OCI-LY7 (cell line): ENCODE results near the gene CEACAM18. TPM values are rescaled to one million over a fixed set of nuclear protein-coding genes. Genes with fewer than 3 reads are reported as not detected.

Source experiments
- Bru-seq: library from RNA; stranded (reverse); fragments of 400-500 nt; gene quantifications from one replicate; lab custom pipeline; 2021; lab: Mats Ljungman, UMichigan
- BruChase-seq, 2 experiments: library from RNA; stranded (reverse); fragments of 400-500 nt; gene quantifications; one replicate each; lab custom pipeline; 2021; lab: Mats Ljungman, UMichigan
- BruUV-seq: library from RNA; stranded (reverse); fragments of 400-500 nt; replicated peaks from 2 replicates; lab custom pipeline; 2021; lab: Mats Ljungman, UMichigan
- CTCF ChIA-PET: fragments of 300-600 bp; sonication (Branson Sonifier 250); formaldehyde crosslinking; loops from one replicate; lab custom pipeline; 2022; ENCODE audit warnings: antibody characterized with exemption; ENCODE audit not compliant: unreplicated experiment; lab: Charles Lee
- POLR2A ChIA-PET: fragments of 300-600 bp; sonication (Branson Sonifier 250); formaldehyde crosslinking; loops from one replicate; lab custom pipeline; 2022; ENCODE audit warnings: antibody characterized with exemption; lab: Charles Lee
- DNase-seq: peaks from one replicate; pipeline ENCODE4 v3.0.0-alpha.2; 2015; ENCODE audit warnings: low spot score
- H2AFZ ChIP-seq: fragments of 200-600 bp; sonication (generic), shearing (Covaris generic); 2 replicates; pipeline ENCODE4 v1.6.1; 2014; ENCODE audit warnings: mild to moderate bottlenecking, antibody characterized with exemption, low read length, moderate library complexity
- H3K27ac ChIP-seq: fragments of 200-600 bp; sonication (generic); 2 replicates; pipeline ENCODE4 v1.5.1; 2014; ENCODE audit warnings: mixed run types, low read depth, mild to moderate bottlenecking, moderate library complexity, low read length, inconsistent platforms; ENCODE audit not compliant: poor library complexity, severe bottlenecking
- H3K36me3 ChIP-seq: fragments of 200-600 bp; sonication (generic); 2 replicates; pipeline ENCODE4 v1.6.1; 2014; ENCODE audit warnings: mild to moderate bottlenecking, antibody characterized with exemption, low read length, moderate library complexity, mixed read lengths; ENCODE audit not compliant: insufficient read depth
- H3K4me1 ChIP-seq: fragments of 200-600 bp; sonication (generic); 2 replicates; pipeline ENCODE4 v1.5.1; 2014; ENCODE audit warnings: mild to moderate bottlenecking, low read length; ENCODE audit not compliant: insufficient read depth, poor library complexity, severe bottlenecking
- H3K4me2 ChIP-seq: fragments of 200-600 bp; sonication (generic); 2 replicates; pipeline ENCODE4 v1.6.1; 2014; ENCODE audit warnings: mild to moderate bottlenecking, low read length
- H3K4me3 ChIP-seq: fragments of 200-600 bp; sonication (generic); 2 replicates; pipeline ENCODE4 v1.5.1; 2014; ENCODE audit warnings: mild to moderate bottlenecking, low read depth, low read length; ENCODE audit not compliant: poor library complexity, severe bottlenecking
- H3K79me2 ChIP-seq: fragments of 200-600 bp; sonication (generic); 2 replicates; pipeline ENCODE4 v1.6.1; 2016; ENCODE audit warnings: low read depth, mild to moderate bottlenecking, low read length, moderate library complexity, mixed read lengths; ENCODE audit not compliant: insufficient read depth
- H3K9me2 ChIP-seq: fragments of 200-600 bp; sonication (generic); 2 replicates; pipeline ENCODE4 v1.6.1; 2016; ENCODE audit warnings: mild to moderate bottlenecking, low read length, mixed read lengths; ENCODE audit not compliant: insufficient read depth
- H3K9me3 ChIP-seq: fragments of 200-600 bp; sonication (generic); 2 replicates; pipeline ENCODE4 v1.6.1; 2014; ENCODE audit warnings: mild to moderate bottlenecking, mixed run types, low read length, mixed read lengths
- H4K20me1 ChIP-seq: fragments of 200-600 bp; sonication (generic); 2 replicates; pipeline ENCODE4 v1.6.1; 2014; ENCODE audit warnings: mild to moderate bottlenecking, antibody characterized with exemption, low read length, moderate library complexity, mixed read lengths; ENCODE audit not compliant: insufficient read depth
- CTCF ChIP-seq: fragments of 200-600 bp; sonication (generic); conservative IDR thresholded peaks from 2 replicates; pipeline ENCODE4 v1.5.1; 2014; ENCODE audit warnings: mild to moderate bottlenecking, antibody characterized with exemption, low read length, moderate library complexity, mixed read lengths
- EZH2phosphoT487 ChIP-seq: fragments of 200-600 bp; sonication (generic); IDR thresholded peaks from 2 replicates; pipeline ENCODE4 v1.6.1; 2018; ENCODE audit warnings: low read depth, borderline replicate concordance, mild to moderate bottlenecking, mixed run types, antibody characterized with exemption, low read length, moderate library complexity, mixed read lengths
- intact Hi-C: fragments of 100-400 bp; cut with micrococcal nuclease; formaldehyde crosslinking; loops from one replicate; pipeline ENCODE4 v1.10.0; 2022; ENCODE audit not compliant: unreplicated experiment
- long read RNA-seq: library from polyadenylated mRNA; stranded (forward); transcript quantifications from one replicate; pipeline ENCODE4 v2.0.0, GENCODE V29; 2022
- total RNA-seq, 2 experiments: library from RNA; depleted of rRNA in 1 of 2; stranded (reverse); fragments of >200 nt in 1 of 2; shearing (Covaris generic) in 1 of 2; gene quantifications; 2 replicates each; pipeline ENCODE4 v1.2.3, GENCODE V29; 2014 to 2022

The CEACAM18 gene
- total RNA-seq (2014; rRNA removed; shearing (Covaris generic)) = not detected in 2 replicates
- not detected in 2 replicates for total RNA-seq (2022)
- Bru-seq, nascent RNA = not detected
- not detected for BruChase-seq, experiment 1, labeled RNA remaining after a 6-hour chase
- BruChase-seq, experiment 2, labeled RNA remaining after a 2-hour chase = not detected
- long read RNA-seq = 0 reads

- H2AFZ ChIP-seq = no peak within 1 kb of the TSS
- H3K9me3 ChIP-seq = no peaks in the 10 kb centered on the region
- intact Hi-C loops = no loop called here
- no peaks in the 10 kb centered on the region for H3K4me1 ChIP-seq
- DNase-seq = no peak
- no peak within 1 kb of the TSS for H3K4me2 ChIP-seq
- H3K36me3 ChIP-seq = no peaks in the 10 kb centered on the region
- ChIA-PET CTCF (no interaction called here), POLR2A (no interaction called here)
- no peak within 1 kb of the TSS for H3K4me3 ChIP-seq
- TF ChIP-seq CTCF (no peak), EZH2phosphoT487 (no peak)
- BruUV-seq = no TSS peak
- no peaks in the 10 kb centered on the region for H3K79me2 ChIP-seq
- H4K20me1 ChIP-seq = no peaks in the 10 kb centered on the region
- H3K9me2 ChIP-seq = no peaks in the 10 kb centered on the region
- no peak within 1 kb of the TSS for H3K27ac ChIP-seq
Measured at GRCh38 chr19:51478381-51479234, at the start of gene CEACAM18. Gene CEACAM18 (plus strand): TSS chr19:51478539.

GRCh38 chr19:51430221-51430620 lies 48.1 kb upstream of the CEACAM18 start:
- ChIA-PET CTCF (no interaction called here), POLR2A (interaction anchor here (0.7 kb wide), 1 partner anchor 10 kb away, joined by 3 read pairs; no protein-coding TSS in a partner anchor)
- DNase-seq = no peak
- intact Hi-C loops = no loop called here
- H3K9me3 ChIP-seq = no peaks in the 10 kb centered on the region
- H2AFZ ChIP-seq = no peak overlapping the region
- no peak for TF ChIP-seq CTCF
- no peak for TF ChIP-seq EZH2phosphoT487
- H3K27ac ChIP-seq = no peak overlapping the region
- H3K4me3 ChIP-seq = no peak overlapping the region
- no peak overlapping the region for H3K4me2 ChIP-seq
- H4K20me1 ChIP-seq = no peaks in the 10 kb centered on the region
- H3K79me2 ChIP-seq = no peaks in the 10 kb centered on the region
- BruUV-seq = no TSS peak
- H3K4me1 ChIP-seq = no peaks in the 10 kb centered on the region
- H3K9me2 ChIP-seq = no peaks in the 10 kb centered on the region
- no peaks in the 10 kb centered on the region for H3K36me3 ChIP-seq

- BruUV-seq = no TSS peak
Measured at GRCh38 chr19:51431124-51431523, 47.2 kb upstream of the CEACAM18 start.

More at GRCh38 chr19:51431124-51431523, 47.2 kb upstream of the CEACAM18 start:
- Histone ChIP-seq H3K79me2 (no peaks in the 10 kb centered on the region), H4K20me1 (no peaks in the 10 kb centered on the region), H3K4me1 (no peaks in the 10 kb centered on the region), H3K4me2 (no peak overlapping the region), H3K4me3 (no peak overlapping the region), H3K27ac (no peak overlapping the region), H3K9me3 (no peaks in the 10 kb centered on the region), H2AFZ (no peak overlapping the region), H3K9me2 (no peaks in the 10 kb centered on the region), H3K36me3 (no peaks in the 10 kb centered on the region)
- intact Hi-C loops = no loop called here
- CTCF ChIA-PET = no interaction called here
- POLR2A ChIA-PET = no interaction called here
- no peak for DNase-seq
- TF ChIP-seq EZH2phosphoT487 (no peak), CTCF (no peak)
